Nasal cavity respiratory epithelium epithelial cell of viscerocranial mucosa (primary cell): Measurements from ENCODE around the gene OR51A7. TPM values are rescaled to one million over a fixed set of nuclear protein-coding genes. Genes with fewer than 3 reads are reported as not detected.

ENCODE experiments used
- total RNA-seq: library from RNA; depleted of rRNA; stranded (reverse); fragments of >200 nt; gene quantifications from 2 replicates; pipeline ENCODE4 v1.2.3, GENCODE V29; 2014

Gene OR51A7
- not detected in 2 replicates for total RNA-seq

GRCh38 chr11:4903484-4903883, at the start of gene OR51A7:
Gene OR51A7 (plus strand): TSS chr11:4903783. CDS start chr11:4907370, 3,587 bp downstream.

GRCh38 chr11:4881860-4882500, 21.6 kb upstream of the OR51A7 start, which contains the start of gene OR51T1:
Gene OR51T1 (plus strand): TSS chr11:4881900. CDS start chr11:4881900, 0 bp downstream.

GRCh38 chr11:4919250-4919649, 15.7 kb downstream of the OR51A7 start, which contains the start of gene OR51G2:
Gene OR51G2 (minus strand): TSS chr11:4919350. CDS start chr11:4915663, 3,687 bp downstream.

GRCh38 chr11:4924239-4924638, 20.7 kb downstream of the OR51A7 start, which contains the start of gene OR51G1:
Gene OR51G1 (minus strand): TSS chr11:4924339. CDS start chr11:4924339, 0 bp downstream.

GRCh38 chr11:4947505-4947904, 43.9 kb downstream of the OR51A7 start, which contains the start of gene OR51A4:
Gene OR51A4 (minus strand): TSS chr11:4947605. CDS start chr11:4947100, 505 bp downstream.

GRCh38 chr11:4955613-4956012, 52.0 kb downstream of the OR51A7 start, which contains the start of gene OR51A2:
Gene OR51A2 (minus strand): TSS chr11:4955713. CDS start chr11:4955713, 0 bp downstream.

Other genes starting within 250 kb of the OR51A7 start
- gene OR51E2, start 205.9 kb upstream of the OR51A7 start, total RNA-seq: not detected in 2 replicates
- not detected in 2 replicates for gene MMP26, start 199.0 kb upstream of the OR51A7 start, total RNA-seq
- not detected in 2 replicates for gene OR51F1, start 133.8 kb upstream of the OR51A7 start, total RNA-seq
- not detected in 2 replicates for gene OR52R1, start 99.4 kb upstream of the OR51A7 start, total RNA-seq
- not detected in 2 replicates for gene OR51F2, start 82.5 kb upstream of the OR51A7 start, total RNA-seq
- gene OR51S1, start 54.6 kb upstream of the OR51A7 start, total RNA-seq: not detected in 2 replicates
- not detected in 2 replicates for gene OR51T1, start 21.9 kb upstream of the OR51A7 start, total RNA-seq
- not detected in 2 replicates for gene OR51G2, start 15.6 kb downstream of the OR51A7 start, total RNA-seq
- not detected in 2 replicates for gene OR51G1, start 20.6 kb downstream of the OR51A7 start, total RNA-seq
- gene OR51A4, start 43.8 kb downstream of the OR51A7 start, total RNA-seq: not detected in 2 replicates
- not detected in 2 replicates for gene OR51A2, start 51.9 kb downstream of the OR51A7 start, total RNA-seq
- gene OR51L1, start 91.1 kb downstream of the OR51A7 start, total RNA-seq: not detected in 2 replicates
- not detected in 2 replicates for gene OR52J3, start 142.7 kb downstream of the OR51A7 start, total RNA-seq
- not detected in 2 replicates for gene OR52E2, start 155.8 kb downstream of the OR51A7 start, total RNA-seq
- not detected in 2 replicates for gene OR52E1, start 165.8 kb downstream of the OR51A7 start, total RNA-seq
- not detected in 2 replicates for gene OR52A5, start 234.6 kb downstream of the OR51A7 start, total RNA-seq